Measurements from ENCODE around the gene ZNF524.

ZNF524 gene

DNA sequence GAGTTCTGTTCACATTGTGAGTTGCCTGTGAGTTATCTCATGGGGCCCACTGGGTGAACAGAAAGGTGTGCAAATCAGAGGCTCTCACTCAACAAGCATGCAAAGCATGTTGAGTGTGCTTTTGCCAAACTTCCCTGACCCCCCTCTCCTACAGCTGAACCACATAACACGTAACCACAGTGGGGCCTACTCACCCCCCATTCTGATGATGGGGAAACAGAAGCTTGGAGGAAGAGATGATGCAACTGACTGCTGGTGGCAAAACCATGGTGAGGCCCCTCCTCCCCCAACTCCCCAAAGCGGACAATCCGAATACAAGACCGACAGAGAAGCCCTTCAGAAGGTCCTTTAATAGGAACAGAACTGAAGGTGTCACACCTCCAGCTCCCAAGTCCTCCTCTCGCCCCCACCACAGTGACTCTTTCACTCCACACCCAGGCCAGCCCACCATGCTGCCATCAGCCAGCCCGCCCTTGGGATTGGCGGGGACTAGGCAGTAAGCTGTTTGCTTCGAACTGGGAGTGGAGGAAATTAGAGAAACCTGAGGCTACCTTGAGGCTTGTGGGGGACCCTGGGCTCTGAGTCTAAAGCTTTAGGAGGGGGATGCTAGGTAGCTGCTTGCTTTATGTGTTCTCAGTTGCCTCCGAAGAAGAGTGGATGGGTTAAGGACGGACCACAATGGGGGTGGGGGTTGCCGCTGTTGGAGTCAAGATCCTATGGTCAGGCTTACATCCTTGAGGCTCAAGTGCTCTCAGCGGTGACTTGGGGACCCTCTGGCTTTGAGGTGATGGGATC, 20.5 kb downstream of the ZNF524 start:
- peak; percentile 88 for DNase-seq

DNA sequence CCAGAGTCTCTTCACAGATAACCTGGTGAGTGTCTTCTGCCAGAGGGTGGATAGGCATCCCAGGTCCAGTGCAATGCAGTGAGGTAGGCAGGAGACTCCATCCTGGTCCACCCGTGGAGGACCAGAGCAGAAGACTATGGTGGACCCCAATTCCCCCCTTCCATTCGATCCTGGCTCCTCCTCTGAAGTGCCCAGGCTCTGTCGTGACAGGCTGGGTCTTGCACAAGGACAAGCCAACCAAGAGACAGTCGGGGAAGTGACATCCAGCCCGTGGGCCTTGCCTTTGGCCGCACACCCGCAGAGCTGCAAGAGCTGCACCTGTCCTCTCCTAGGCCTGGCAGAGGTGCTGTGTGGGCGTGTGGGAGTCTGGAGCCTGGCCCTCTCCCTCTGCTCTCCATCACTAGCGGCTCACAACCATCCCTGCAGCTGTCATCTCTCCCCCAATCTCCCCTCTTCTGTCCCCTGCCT, 21.2 kb downstream of the ZNF524 start:
- DNase-seq, result no peak

DNA sequence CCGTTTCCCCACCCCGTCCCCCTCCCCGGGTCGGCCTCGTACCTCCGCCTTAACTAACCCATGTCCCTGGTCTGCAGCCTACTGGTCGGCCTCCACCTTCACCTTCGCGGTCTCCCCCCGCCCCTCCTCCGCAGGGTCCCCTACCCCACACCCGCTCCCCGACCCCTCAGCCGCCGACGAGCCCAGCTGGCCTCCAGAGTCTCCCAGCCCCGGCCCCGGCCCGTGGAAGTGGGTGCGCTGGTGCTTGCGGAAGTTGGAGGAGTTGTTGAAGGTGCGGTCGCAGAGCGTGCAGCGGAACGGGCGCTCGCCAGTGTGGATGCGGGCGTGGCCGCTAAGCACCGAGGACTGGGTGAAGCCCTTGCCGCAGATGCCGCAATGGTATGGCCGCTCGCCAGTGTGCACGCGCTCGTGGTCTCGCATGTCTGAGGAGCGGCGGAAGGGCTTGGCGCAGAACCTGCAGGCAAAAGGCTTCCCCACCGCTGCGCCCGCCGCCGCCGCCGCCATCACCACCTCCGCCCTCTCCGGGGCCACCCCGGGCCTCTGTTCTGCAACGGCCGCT, 21.7 kb downstream of the ZNF524 start:
- no peak for DNase-seq

DNA sequence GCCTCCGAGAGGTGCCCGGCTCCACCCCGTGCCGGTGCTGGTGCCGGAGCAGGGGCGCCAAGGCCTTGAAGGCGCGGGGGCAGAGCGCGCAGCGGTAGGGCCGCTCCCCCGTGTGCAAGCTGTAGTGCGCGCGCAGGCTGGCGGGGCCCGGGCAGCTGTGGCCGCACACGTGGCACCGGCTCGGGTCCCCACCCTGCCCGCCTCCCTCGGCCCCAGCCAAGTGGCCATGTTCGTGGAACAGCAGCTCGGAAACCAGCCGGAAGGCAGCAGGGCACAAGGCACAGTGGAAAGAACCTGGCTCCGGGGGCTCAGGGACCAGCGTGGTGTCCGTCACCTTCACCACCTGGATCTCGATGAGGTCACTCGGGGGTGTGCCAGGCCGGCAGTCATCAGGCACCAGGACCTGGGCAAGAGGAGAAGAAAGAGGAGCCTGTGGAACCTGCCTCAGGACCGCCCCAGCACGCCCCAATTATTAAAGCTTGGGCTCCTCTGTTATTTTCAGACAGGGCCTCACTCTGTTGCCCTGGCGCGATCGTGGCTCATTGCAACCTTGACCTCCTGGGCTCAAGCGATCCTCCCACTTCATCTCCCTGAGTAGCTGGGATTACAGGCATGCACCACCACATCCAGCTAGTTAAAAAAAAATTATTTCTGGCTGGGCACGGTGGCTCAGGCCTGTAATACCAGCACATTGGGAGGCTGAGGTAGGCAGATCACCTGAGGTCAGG, 22.3 kb downstream of the ZNF524 start:
- no peak for DNase-seq

DNA sequence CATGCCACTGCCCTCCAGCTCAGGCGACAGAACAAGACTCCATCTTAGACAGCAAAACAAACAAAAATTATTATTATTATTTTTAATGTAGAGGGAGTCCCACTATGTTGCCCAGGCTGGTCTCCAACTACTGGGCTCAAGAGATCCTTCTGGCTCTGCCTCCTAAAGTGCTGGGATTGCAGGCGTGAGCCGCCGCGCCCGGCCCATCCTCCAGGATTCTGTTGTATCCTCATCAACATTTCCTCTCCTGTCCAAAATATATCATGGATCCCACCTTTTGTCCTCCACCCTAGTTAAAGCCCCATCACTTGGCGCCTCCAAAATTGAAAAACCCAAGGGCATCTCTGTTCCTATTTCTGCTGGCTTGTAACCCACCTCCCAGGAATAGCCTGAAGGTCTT, 23.0 kb downstream of the ZNF524 start:
- no peak for DNase-seq

DNA sequence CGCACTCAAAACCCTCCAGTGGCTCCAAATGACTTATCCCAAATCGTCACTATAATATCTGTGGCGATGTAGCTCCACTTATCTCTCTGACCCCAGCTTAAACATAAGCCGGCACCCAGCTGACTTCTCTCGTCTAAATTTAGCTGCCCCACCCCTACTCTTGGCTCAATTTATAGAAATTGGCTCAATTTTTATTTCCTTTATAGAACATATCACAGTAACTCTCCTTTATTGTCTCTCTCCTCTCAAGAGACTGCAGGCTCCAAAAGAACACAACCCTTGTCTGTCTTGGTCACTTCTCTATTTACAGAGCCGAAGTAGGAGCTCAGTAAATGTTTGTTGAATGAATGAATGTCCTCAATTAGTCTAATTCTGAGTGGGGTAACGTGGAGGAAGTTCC, 23.5 kb downstream of the ZNF524 start:
- DNase-seq, result no peak

DNA sequence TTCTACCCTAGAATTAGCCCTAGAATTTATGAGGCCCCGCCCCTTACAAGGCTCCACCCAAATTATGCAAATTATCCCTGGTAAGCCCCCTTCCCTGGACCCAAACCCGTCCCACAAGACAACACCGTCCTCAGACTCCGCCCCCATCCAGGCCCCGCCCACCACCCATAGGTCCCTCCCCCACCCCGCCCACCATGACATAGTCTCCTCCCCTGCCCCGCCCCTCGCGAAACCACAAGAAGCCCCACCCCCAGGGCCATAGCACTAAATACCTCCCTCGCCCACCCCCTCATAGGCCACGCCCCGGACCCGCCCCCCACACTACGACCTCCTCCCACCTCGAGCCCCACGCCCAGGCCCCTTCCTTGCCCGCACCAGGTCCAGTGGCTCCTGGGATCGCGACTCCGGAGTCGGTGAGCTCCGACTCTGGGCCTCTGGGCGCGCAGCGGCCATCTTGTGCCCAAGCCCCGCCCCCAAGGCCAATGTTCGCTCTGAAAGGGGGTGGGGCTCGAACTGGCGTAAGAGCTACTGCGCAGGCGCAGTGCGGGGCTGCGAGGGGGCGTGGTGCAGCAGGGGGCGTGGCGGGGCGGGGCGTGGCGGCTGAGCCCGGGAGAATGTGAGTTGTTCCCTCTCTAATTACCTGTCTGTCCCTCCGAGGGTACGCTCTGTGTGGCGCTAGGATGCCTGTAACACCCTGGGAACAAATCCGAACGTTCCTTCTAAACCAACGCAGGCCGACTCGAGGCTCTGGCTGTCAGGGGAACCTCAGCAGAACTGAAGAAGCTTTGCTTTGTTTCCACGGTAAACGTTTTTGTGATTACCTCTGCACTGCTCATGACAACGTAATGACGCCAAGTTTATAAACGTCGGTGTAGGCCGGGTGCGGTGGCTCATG, 24.3 kb downstream of the ZNF524 start, which contains the start of gene ZNF784:
TSS of gene ZNF784 (minus strand) at position 458 of the 895 bp plus-strand sequence. CDS start at position 453, 5 bp downstream.
- peak; percentile 92 for DNase-seq

DNA sequence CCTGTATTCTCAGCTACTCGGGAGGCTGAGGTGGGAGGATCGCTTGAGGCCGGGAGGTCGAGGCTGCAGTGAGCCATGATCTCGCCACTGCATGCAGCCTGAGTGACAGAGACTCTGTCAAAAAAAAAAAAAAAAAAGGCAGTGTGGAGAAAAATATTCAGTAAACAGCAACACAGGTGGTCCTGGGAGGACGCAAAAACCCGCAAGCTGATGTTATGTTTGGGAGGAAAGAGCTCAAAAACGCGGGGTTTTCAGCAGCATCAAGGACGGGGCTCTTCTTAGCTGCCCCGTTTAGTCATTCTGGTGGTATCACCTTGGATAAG, 24.9 kb downstream of the ZNF524 start:
- no peak for DNase-seq

DNA sequence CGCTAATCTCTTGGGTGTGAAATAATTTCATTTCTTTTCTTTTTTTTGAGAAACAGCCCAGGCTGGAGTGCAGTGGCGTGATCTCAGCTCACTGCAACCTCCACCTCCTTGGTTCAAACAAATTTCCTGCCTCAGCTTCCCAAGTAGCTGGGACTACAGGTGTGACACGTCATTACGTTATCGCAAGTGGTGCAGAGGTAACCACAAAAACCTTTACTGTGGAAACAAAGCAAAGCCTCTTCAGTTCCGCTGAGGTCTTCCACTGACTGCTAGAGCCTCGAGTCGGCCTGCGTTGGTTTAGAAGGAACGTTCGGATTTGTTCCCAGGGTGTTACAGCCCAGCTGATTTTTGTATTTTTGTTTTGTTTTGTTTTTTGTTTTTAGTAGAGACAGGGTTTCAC, 26.3 kb downstream of the ZNF524 start:
- DNase-seq, result no peak

DNA sequence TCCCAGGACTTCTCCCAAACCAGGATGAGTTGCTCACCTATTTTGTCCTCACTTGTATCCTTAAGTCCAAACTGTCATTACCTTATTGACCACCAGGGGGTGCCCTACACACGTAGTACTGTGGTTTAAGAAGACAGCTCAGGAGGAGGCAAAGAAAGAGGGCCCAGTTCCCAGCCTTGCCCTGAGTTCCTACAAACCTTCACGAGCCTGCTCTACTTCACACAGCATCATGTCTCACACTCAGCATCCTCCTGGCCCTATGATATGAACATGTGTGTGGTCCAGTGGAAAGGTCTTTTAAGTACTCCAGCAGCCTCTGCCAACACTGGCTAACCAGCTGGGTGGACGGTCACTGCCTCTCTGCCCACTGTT, 32.4 kb downstream of the ZNF524 start:
- peak; percentile 89 for DNase-seq

DNA sequence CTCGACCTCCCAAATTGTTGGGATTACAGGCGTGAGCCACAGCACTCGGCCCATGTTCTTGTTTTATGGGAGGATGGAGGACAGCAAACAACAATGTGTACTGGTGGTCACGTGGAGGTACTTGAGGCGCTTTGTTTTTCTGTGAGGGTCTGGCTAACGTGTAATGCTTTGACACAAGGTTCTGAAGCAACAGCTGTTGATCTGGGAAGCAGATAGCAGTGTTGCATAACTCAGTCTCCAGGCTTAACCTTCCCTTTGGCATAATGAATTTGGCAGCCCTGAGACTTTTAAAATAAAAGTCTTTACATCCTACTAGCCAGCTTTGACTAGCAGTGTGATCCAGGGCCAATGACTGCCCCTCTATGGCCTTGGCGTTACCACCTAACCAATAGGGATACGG, 33.8 kb downstream of the ZNF524 start:
- DNase-seq, result no peak

DNA sequence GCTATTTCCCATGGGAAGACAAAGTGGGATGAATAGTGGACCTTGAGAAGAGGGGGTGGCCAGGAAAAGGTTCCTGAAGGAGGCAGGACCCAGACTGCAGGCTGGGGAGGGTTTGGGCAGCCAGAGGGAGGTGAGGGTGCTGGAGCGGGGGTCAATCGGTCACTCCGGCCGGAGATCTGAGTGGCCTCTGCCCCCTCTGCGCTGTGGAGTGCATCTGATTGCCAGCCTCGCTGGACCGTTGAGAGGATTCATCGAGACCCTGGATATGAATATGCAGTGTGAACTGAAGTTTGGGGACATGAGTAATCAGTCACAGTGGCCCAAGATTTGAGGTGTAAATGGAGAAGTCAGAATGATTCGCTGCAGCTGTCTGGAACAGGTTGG, 35.2 kb downstream of the ZNF524 start:
- DNase-seq, result no peak

DNA sequence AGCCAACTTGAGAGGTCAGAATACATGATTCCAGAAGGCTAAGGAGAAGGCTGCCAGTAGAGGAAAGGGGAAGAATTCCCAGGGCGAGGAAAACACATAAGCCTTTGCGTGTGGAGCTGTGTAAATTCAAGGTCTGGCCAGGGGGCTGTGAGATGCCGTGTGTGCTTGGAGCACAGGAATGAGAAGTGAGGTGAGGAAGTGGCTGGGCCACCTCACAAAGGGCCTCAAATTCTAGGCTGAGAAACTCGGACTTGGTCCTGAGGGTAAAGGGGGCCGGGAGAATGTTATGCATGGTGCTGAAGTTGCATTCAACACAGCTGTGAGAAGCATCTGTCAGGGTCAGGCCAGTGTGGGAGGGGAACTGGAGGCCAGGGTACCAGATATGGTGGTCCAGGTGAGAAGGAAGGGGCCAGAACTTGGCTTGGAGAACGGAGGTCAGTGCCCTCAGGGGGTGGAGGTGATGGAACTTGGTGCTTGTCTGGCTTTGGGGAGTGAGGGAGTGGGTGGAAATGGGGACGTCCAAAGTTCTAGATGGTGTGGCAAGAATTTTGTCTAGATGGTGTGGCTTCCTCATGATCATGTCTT, 35.9 kb downstream of the ZNF524 start:
- DNase-seq, result no peak

DNA sequence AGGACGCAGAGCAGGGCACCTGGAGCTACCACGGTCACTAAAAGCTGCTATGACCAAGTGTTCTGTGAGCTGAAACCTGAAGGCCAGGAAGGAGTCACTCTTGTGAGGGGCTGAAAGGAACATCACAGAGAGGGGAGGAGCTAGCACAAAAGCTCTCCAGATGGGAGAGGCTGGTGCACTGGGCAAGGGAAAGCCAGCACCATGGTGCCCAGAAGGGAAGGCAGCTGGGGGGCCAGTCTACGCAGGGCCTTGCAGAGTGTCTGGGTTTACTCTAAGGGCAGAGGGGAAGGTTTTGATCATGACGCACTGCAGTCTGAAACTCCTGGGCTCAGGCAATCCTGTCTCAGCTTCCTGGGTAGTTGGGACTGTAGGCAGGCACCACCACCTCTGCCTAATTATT, 36.6 kb downstream of the ZNF524 start:
- DNase-seq, result no peak

DNA sequence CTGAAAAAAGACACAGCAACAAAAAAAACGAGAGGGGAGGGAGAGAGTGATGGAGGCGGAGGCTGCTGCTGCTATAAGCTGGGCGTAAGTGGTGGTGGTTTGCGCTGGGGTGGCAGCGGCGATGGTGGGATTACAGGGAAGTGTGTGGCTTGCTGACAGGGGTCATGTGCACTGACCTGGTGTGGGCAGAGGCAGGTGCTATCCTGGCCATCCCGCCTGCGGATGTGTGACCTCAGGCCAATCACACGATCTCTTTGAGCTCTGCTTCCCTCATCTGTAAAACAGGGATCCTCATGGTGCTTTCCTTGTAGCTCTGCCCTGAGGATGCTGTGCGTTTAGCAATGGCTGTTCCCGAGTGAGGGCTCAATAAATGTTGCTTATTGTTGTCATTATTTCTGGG, 37.4 kb downstream of the ZNF524 start:
- no peak for DNase-seq

DNA sequence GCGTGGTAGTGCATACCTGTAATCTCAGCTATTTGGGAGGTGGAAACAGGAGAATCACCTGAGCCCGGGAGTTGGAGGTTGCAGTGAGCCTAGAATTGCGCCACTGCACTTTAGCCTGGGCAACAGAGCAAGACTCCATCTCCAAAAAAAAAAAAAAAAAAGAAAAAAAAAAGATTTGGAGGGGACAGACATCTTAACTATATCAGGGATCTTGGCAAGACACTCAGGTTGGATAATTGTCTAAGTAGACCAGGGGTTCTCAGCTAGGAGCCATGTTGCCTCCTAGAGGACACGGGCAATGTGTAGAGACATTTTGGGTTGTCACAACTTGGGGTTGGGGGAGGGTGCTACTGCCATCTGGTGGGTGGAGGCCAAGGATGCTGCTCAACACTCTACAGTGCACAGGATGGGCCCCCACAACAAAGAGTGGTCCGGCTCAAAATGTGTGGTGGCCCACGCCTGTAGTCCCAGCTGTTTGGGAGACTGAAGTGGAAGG, 38.8 kb downstream of the ZNF524 start:
- peak; percentile 40 for DNase-seq

DNA sequence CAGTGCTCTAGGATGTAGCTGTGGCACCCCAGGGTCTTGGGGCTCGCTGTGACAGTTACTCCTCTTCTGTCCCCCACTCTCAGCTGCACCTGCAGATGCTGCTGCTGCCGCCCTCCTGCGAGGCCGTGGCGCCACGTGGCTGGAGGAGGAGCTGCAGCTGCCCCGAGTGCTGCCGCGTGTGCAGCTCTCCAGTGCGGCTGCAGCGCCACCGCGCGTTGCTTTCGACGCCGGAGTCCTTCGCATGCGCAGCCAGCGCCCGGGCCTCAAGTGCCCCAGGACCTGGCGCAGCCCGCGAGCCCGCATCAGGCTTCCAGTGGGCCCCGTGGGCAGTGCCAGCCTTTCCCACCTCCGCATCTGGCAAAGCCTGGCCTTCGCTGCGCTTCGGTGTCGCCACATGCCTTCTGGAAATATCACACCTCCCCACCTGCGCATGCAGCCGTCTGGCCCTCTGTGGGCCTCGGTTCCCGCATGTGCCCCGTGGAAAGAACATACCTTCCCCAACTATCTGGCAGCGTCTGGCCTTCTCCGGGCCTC, 40.0 kb downstream of the ZNF524 start:
- peak; percentile 75 for DNase-seq

DNA sequence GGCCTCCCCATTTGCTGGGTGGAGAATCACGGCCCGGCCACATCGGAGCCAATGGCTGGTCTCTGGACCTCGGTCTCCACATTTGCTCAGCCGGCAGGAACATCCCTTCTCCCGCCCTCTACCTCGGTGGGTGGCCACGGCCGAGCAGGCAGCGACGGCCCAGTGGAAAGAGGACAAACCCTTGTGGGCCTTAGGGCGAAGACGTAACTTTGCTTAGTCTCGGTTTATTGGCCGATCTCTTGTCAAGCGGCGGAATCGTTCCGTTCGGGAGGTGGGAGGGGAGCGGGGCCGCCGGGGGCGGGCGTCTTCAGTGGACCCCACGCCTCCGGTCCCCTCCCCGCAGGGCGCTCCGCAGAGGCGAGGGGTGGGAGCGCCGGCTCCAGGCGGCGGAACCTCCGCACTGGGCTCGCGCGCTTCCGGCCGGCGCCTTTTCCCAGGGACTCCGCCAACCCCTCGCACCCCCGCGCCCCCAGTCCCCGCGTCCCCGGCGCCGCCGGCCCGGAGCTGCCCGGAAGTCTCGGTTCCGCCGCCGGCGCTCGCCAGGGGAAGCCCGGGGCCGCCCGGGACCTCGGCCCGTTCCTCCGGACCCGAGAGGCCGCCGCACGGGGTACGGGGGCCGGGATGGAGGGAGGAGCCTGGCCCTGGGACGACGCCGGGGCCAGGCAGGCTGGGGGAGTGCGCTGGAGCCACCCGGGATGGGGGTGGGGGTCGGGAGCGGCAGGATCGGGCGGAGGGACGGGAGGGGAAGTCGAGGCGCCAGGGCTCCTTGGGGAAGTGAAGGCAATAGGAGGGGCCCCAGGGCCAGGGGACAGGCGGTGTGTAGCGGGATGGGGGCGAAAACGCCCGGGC, 40.7 kb downstream of the ZNF524 start, which contains the start of gene ZNF580:
TSS of gene ZNF580 (plus strand) at position 426 of the 849 bp plus-strand sequence. CDS start 1,507 bp downstream, outside the sequence.
- peak; percentile 84 for DNase-seq

DNA sequence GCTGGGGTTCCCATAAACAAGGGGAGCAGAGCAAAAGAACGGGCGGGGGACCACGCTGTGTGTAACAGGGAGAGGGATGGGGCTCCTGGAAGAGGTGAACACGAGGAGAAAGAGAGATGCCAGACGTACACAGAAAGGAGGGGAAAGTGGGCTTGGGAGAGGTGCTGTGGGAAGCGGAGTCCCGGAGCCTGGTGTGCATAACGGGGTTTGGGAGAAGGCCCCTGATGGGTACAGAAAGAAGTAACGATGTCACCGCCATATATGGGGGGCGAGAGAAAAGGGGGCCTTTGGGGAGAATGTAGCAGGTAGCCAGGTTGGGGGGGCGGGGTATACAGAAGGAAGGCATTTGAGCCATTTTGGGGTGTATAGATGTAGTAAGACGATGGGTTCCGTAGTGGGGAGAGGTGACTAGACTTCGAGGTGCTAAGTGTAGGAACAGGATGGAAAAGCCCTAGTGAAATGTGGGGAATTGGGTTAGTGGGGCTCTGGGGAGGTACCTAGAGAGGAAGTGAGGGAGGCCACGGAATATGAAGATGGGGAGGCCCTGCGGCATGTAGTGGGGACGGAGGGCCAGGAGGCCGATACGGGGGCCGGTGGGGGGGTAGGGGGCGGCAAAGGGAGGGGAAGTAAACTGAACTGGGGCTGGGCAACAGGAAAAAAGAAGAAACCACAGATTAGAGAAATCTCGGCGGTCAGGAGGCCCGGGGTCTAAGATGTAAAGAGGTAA, 41.5 kb downstream of the ZNF524 start:
- peak; percentile 18 for DNase-seq
